ENCODE data around the gene SPHK2.

The SPHK2 gene

GRCh38 chr19:48642862-48643261 is 23.6 kb downstream of the SPHK2 start:
- DNase-seq (ENCODE audit: low spot score): no peak
- in situ Hi-C loops (cut with MboI; ENCODE audit: low sequenced_read_pairs, unreplicated experiment): no loop called here
- TF ChIP-seq CTCF (IDR thresholded peaks at IDR 0.05; ENCODE audit: borderline replicate concordance, control extremely low read depth, extremely low read depth, insufficient read depth, missing control alignments): no peak

GRCh38 chr19:48644355-48644754 is 25.0 kb downstream of the SPHK2 start:
- in situ Hi-C loops (cut with MboI; ENCODE audit: low sequenced_read_pairs, unreplicated experiment): no loop called here
- no peak for TF ChIP-seq CTCF (IDR thresholded peaks at IDR 0.05; ENCODE audit: borderline replicate concordance, control extremely low read depth, extremely low read depth, insufficient read depth, missing control alignments)

GRCh38 chr19:48644839-48645619 is 25.7 kb downstream of the SPHK2 start:
- peak; percentile 82 for DNase-seq (ENCODE audit: low spot score)
- in situ Hi-C loops (cut with MboI; ENCODE audit: low sequenced_read_pairs, unreplicated experiment): no loop called here
- no peak for TF ChIP-seq CTCF (IDR thresholded peaks at IDR 0.05; ENCODE audit: borderline replicate concordance, control extremely low read depth, extremely low read depth, insufficient read depth, missing control alignments)

More at GRCh38 chr19:48644355-48644754, 25.0 kb downstream of the SPHK2 start:
- DNase-seq (ENCODE audit: low spot score): no peak

- in situ Hi-C loops (cut with MboI; ENCODE audit: low sequenced_read_pairs, unreplicated experiment): no loop called here
- DNase-seq (ENCODE audit: low spot score): no peak
- no peak for TF ChIP-seq CTCF (IDR thresholded peaks at IDR 0.05; ENCODE audit: borderline replicate concordance, control extremely low read depth, extremely low read depth, insufficient read depth, missing control alignments)
These were observed 26.3 kb downstream of the SPHK2 start for GRCh38 chr19:48645620-48646000.

GRCh38 chr19:48646001-48646721 is 26.9 kb downstream of the SPHK2 start, which contains the start of gene CA11:
Gene CA11, minus strand, starts transcription at chr19:48646187. Its CDS starts 555 bp downstream, at chr19:48645632.
- in situ Hi-C loops (cut with MboI; ENCODE audit: low sequenced_read_pairs, unreplicated experiment): no loop called here
- peak; percentile 93 for TF ChIP-seq CTCF (IDR thresholded peaks at IDR 0.05; ENCODE audit: borderline replicate concordance, control extremely low read depth, extremely low read depth, insufficient read depth, missing control alignments)
- peak; percentile 94 for DNase-seq (ENCODE audit: low spot score)

GRCh38 chr19:48646722-48647216 is 27.5 kb downstream of the SPHK2 start:
- no peak for TF ChIP-seq CTCF (IDR thresholded peaks at IDR 0.05; ENCODE audit: borderline replicate concordance, control extremely low read depth, extremely low read depth, insufficient read depth, missing control alignments)
- in situ Hi-C loops (cut with MboI; ENCODE audit: low sequenced_read_pairs, unreplicated experiment): no loop called here
- DNase-seq (ENCODE audit: low spot score): no peak

Data from GM13976 (cell line).